K562 treated with DMSO at 1 percent for 4 hours (cell line): ENCODE results near the gene RBMY1F. TPM values are rescaled to one million over a fixed set of nuclear protein-coding genes. Genes with fewer than 3 reads are reported as not detected.

Experiments used
- total RNA-seq: library from RNA; unstranded; fragments of 300-600 nt; gene quantifications from 2 replicates; pipeline ENCODE4 v1.2.3, GENCODE V29; 2022; ENCODE audit not compliant: insufficient read depth

RBMY1F gene
- not detected in 2 replicates for total RNA-seq

GRCh38 chrY:22182823-22183222 is at the start of gene RBMY1F:
RBMY1F (minus strand) TSS chrY:22182923; CDS start chrY:22180969, 1,954 bp downstream.

Other genes starting within 250 kb of the RBMY1F start
- not detected in 2 replicates for gene RBMY1J, start 220.5 kb upstream of the RBMY1F start, total RNA-seq